HUDEP-2 (cell line): Measurements from ENCODE around the gene NBPF6.
"Not testable (repeated sequence)": the region's sequence is repeated elsewhere in the genome, so short reads cannot be mapped to it uniquely, and the experiment has no call there.

Experiments
- DNase-seq, 76 experiments: peaks; one replicate each; lab custom pipeline; 2025; ENCODE audit not compliant: unreplicated experiment in 76 of 76; lab: John Stamatoyannopoulos, UW

The NBPF6 gene

GRCh38 chr1:108495008-108495407 is 44.9 kb downstream of the NBPF6 start:
- DNase-seq = not testable (repeated sequence)

GRCh38 chr1:108496856-108497255 is 46.7 kb downstream of the NBPF6 start:
- DNase-seq = not testable (repeated sequence)

GRCh38 chr1:108502138-108502537 is 52.0 kb downstream of the NBPF6 start:
- no peak for DNase-seq

- DNase-seq = no peak
These were observed 52.5 kb downstream of the NBPF6 start for GRCh38 chr1:108502624-108503023.

- DNase-seq = no peak
These were observed 53.1 kb downstream of the NBPF6 start for GRCh38 chr1:108503062-108503733.

- DNase-seq = no peak
These were observed 54.3 kb downstream of the NBPF6 start for GRCh38 chr1:108504447-108504846.

GRCh38 chr1:108505763-108506070 is 55.6 kb downstream of the NBPF6 start:
- DNase-seq = no peak

GRCh38 chr1:108511764-108512163 is 61.6 kb downstream of the NBPF6 start:
- DNase-seq = no peak

- DNase-seq = peak in 15 of 76 experiments; percentile 2 to 48 (median 19)
These were observed 62.3 kb downstream of the NBPF6 start for GRCh38 chr1:108512239-108513043.

GRCh38 chr1:108513044-108513415 is 62.9 kb downstream of the NBPF6 start:
- no peak for DNase-seq

GRCh38 chr1:108513914-108514313 is 63.8 kb downstream of the NBPF6 start:
- not testable (repeated sequence) for DNase-seq

- not testable (repeated sequence) for DNase-seq
These were observed 67.3 kb downstream of the NBPF6 start for GRCh38 chr1:108517301-108517897.
